Activated CD4-positive, alpha-beta T cell treated with anti-CD3 and anti-CD28 coated beads, Interleukin-2, Interleukin-4, amounts not matched to agents 100 ng/mL and 50 ng/mL, durations not matched to agents 16 hours and 8 hours (primary cell): ENCODE results near the gene TCF7L1.

Source experiments
- DNase-seq: peaks from one replicate; pipeline ENCODE4 v3.0.0-alpha.2; 2020; ENCODE audit warnings: low spot score

Gene TCF7L1

DNA sequence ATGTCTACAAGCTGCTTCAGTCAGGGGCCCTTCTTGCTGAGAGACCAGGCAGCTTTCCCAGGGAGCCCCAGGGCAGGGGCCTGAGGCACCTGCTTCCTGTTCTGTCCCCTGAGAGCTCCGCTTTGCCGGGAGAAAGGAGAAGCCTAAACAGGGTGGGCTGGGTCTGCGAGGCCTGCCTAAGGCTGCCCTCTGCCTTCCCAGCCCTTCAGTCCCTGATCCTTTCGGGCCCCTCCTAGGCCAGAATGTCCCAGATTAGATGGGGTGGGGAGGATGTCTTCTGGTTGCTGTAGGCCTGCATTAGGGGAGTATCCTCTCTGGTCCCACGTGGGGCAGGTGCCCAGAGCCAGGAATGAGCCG, 122.2 kb downstream of the TCF7L1 start:
- no peak for DNase-seq

DNA sequence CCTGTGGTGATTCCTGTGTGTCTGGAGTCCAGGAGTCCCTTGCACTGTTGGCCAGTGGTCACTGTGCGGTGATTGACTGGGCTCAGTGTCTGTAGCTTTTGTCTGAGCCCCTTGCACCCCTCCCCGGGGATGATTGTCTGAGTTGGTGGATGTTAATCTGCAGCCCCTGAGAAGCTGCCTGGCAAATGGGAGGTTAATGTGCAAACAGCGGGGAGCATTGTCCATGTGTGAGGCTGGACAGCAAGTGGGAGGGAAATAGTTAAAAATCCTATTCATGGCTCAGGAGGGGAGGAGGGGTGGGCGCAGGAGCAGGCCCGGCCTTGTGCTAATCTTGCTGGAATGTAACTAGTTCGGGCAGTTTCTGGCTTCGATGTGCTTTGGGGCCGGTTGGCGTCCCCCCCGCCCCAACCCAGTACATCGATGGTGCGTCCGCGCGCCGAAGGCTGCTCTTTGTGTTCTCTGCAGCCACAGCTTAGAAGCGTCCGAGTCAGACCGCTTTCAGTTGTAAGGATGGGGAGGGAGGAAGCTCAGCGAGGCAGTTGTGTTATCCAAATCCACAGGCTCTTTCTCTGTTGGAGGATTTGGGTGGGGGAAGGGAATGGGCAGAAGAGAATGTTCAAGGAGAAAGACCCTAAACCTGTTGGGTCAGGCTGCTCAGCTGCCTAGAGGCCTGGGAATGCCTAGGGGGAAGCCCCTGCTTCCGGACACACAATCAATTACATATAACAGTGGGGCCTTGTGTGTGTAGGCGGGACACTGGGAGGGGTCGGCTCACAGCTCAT, 122.8 kb downstream of the TCF7L1 start:
- DNase-seq, result no peak

DNA sequence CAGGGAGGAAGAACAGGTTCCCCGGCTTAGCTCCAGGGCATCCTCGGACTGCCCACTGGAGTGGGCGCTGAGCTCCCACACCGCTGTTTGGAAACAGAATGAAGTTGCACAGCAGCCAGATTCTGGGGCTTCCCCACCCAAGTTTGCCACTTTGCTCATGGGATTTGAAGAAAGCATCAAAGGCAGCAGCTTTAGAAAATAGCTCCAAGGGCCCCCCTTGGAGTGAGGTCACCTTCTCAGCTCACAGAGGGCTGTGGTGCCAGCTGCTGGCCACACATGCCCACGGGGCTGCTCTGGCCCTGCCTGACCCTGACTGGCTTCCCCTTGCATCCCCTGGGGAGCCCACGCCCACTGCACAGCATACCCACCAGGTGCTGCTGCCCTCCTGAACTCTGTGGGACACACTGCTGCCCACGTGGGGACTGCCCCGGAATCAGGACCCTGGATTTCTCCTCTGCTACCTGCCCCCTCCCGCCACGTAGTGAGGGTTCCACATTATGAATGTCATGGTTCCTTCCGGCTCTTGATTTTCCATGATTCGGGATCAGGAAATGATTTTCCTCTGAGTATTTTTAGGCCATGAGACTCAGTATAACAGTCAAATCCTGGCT, 124.3 kb downstream of the TCF7L1 start:
- DNase-seq, result no peak

DNA sequence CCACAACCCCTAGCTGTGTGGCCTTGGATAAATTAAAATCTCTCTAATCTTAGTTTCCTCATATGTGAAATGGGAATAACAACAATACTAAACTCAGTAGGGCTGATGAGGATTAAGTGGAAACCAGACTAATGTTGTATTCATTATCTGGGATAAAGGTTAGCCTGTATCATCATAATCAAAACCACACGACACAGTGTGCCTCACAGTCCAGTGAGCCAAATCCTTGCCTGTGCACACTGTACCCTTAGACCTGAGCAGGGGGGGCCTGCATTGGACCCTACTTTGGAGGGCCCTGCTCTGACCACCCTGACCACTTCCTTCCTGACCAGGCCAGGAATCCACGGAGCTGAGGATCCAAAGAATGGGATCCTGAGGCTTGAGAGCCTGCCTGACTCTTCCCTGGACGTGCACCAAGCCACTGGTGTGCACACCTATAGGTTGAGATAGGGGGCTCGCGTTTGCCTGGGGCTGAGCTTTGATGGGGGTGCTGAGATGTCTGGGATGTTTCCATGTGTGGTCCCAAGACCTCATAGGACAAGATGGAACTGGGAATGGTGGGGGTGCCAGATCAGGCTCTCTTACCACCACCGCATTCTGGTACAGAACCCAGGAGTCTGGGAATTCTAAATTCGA, 124.9 kb downstream of the TCF7L1 start:
- DNase-seq, result no peak

DNA sequence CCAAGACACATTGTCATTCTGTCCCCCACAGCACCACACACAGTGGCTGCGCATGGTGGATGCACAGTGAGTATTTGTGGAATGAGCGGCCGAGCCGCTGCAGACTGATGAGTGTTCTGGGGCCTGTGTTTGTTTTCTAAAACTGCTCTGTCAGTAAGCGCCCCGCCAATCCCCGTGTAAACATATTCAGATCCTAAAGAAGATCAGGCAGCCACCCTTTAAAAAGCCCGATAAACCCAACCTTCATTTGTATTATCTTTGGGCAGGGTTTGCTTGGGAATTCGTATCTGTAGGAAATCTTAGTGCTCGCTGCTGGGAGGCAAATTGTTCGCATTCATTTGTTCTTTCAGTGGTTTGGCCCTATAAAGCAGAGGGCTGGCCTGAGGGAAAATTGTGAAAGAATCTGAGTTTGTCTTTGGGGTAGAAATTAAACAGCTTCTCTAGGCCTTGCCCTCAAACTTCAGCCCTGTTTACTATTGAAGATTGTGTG, 126.0 kb downstream of the TCF7L1 start:
- DNase-seq, result no peak

DNA sequence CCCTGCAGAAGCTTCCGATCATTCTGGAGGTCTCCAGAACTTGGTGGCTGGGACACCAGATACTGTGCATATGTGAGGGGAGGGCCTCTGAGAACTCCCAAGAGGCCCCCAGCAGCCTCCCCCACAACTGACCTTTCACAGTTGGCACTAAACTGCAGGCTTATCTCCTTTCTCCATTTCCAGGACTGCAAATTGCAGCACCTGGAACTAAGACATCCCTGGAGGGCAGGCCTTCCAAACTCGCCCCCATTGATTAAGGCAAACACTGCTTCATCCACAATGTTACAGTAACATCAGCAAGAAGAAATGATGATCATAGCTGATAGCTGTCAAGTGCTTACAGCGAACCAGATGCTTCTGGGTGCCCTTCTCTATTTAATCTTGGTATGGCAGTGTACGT, 126.7 kb downstream of the TCF7L1 start:
- no peak for DNase-seq

DNA sequence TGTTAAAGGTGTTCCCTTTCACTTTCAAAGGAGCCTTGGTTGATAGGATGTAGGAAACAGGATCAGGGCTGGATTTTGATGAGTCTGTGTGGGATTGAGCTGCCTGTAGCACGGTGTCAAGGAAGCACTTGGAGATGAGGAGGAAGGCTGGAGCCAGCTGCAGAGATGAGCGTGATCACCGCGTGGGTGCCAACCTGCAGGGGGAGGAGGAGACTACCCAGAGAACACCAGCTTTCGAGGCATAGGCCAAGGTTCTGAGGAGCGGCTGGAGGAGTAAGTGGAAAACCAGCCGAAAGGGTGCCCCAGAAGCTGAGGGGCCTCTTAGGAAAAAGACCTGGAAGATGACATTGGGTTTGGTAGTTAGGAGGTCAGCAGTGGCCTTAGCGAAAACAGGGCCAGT, 130.4 kb downstream of the TCF7L1 start:
- DNase-seq, result no peak

DNA sequence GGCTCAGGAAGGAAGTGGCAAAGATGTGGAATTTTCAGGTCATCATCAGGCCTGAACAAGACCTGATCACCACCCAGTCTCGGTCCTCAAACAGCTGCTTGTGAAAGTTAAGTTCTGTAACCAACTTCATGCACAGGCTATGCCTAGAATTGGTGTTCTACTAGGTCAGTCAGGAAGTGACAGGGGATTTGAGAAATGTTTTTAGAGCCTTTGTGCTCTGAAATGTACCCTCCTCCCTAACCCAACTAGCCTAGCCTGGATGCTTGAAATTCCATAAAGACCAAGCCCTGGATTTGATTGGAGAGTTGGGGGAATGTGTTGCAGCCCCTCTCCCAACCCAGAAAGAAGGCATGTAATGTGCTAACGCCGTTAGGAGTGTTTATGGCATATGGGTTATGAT, 131.3 kb downstream of the TCF7L1 start:
- DNase-seq, result no peak

DNA sequence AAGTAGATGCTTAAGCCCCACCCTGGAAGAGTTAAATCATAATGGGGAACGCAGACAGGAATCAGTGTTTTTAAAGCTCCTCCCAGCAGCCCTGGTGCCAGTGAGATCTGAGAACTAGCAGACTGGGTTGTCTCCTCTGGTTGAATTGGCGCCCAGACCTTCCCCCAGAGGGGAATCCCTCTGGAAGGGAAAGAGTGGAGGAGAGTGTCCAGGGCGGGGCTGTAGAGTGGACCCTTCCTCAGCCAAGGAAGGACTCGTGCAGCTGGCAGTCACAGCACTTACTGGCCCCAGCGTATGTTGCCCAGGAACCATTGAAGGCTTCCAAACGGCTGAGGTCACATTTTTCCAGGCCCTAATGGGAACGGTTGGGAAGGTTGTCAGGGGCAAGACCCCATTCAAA, 132.1 kb downstream of the TCF7L1 start:
- DNase-seq, result no peak

DNA sequence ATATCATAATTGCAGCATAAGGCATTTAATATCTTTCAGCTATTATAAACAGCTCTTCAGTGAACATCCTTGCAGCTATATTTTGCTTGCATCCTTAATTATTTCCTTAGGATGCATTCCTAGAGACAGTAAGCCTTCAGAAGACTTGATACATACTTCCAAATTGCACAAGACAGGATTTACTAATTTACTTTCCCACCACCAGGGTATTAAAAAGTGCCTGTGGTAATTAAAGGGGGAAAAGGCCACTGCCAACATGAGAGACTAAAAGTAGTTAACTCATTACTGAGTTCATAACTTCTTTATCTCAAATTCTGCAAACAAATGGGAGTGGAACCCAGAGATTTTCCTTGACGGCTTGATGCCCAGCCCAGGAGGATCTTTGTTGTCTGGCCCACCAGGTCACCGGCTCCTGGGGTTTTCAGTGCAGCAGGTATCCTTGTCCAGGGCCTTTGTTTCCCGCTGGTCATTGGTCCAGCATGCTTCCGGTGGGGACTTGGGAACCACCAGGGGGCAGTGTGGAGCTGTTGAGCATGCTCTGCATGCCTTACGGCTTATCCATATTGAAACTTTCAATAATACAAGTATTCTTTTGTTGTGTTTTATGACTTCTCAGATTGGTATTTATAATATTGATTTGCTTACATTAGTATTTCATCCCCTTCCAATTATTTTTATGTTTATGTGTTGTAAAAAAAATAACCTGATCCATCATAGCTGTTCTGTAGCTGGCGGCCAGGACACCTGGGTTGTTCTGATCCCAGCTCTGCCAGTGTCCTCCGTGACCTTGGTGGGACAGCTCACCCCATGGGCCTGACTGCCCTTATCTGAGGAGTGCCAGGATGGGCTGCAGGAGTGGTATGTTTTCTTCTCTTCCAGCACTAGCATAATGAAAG, 133.2 kb downstream of the TCF7L1 start:
- peak; percentile 78 for DNase-seq

DNA sequence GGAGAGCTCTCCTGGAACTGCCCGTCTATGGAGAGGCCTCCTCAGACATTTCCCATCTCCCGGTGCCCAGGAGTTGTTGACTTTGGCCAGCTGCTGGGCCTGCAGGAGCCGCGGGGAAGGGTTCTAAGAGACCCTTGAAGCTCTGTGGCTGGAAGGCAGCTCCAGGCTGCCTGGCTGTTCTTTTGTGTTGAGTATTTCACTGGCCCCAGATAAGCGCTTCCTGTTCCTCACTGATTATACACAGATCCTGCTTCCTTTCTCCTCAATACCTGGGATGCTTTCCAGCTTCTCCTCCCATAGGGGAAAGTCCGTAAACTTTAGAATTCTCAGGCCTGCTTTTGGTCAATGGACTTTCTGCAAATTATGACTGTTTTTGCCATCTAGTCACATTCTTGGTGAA, 136.8 kb downstream of the TCF7L1 start:
- DNase-seq, result no peak

DNA sequence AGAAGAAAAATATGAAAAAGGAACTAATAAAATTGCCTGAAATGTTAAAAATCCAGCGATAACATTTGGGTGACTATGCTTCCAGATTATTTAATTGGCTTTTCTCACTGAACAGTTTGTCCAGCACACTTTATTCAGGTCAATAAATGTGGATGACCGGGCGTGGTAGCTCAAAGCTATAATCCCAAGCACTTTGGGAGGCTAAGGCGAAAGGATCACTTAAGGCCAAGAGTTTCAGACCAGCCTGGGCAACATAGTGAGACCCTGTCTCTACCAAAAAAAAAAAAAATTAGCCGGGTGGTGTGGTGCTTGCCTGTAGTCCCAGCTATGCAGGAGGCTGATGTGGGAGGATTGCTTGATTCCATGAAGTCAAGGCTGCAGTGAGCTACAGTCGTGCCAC, 139.2 kb downstream of the TCF7L1 start:
- DNase-seq, result no peak

DNA sequence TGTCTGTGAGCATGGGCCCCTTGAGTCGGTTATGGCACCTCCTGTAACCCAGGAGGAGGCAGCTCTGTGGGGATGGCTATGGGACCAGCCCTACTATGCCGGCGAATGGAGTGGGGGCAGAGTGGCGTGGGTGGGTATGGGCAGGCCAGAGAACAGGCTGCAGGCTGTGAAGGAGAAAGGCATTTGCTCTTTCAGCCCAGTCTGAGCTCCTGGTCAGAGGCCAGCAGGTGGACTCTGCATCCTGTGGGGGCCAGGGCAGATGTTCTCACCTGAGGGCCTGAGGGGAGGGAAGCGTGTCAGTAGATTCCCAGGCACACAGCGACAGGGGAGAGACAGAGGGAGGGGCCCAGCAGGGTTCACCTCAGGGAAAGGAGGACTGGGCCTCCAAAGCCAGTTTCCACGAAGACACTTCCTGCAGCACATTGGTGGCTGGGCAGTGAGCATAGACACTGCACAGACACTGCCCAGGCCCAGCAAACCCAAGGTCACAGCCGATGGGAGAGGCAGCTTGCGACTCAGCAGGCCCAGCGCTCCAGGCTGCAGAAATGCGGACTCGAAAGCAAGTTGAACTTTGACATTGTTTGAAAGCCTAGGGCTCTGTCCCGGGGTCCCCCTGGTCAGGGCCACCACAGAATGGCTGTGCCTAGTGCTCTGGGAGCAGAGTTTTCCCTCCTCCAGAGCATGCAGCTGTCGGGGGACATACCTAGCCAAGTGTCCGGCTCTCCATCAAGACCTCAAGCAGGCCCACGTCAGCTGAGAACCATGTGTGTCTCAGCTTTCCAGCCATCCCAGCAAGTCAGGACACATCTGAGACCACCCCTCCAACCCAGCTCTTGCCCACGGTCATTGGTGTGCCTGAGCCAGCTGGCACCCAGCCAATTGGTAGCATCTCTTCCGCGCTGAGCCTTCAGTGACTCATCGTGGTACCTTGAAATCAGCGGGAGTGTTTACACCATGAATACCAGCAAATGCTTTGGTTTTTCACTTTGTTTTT, 140.8 kb downstream of the TCF7L1 start:
- DNase-seq, result peak; percentile 14

DNA sequence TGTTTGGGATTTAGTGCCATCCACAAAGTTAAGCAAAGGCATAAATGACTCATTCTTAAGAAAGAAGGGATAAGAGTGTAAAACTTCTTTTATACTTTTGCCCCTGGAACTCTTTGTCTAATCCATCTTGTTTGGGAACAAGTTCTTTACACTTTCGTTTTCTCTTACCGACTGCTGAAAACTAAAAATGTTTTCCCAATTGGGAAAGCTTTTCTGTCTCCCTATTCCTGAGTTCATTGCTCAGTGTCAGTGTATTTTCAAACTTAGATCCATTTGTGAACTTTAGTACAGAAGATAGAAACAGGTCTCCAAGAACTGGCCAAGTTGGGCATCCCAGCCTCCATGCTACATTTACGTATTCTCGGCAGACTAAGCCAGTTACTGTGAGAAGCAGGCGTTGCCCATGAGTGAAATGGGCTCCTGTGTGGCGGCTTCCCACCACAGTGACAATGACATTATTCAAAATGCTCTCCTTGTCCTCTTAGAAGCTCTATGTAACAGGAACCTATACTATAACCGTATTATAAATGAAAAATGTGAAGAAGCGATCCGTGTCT, 142.9 kb downstream of the TCF7L1 start:
- no peak for DNase-seq

DNA sequence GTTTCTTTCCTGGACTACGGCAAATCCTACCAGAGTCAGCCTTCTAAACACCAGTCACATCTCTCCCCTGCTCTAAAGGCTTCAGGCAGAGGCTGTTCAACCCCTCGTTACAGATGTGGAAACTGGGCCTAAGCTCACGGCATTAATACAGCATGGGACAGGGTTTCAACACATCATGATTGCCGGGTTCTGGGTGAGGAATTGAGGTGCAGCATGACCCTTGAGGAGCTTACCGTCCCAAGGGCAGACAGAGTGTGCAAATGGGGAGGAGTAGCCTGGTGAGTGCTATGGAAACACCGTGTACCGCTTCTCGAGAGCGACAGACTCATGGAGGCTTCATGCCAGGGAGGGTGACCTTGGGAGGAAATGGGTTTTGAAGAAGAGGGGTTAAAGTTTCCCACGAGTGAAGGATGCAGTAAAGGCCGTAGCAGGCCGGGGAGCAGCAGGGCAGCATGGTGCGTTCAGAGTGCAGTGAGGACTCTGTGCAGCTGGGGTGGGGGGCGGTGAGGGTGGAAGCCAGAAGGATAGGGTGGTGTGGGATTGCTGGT, 143.5 kb downstream of the TCF7L1 start:
- no peak for DNase-seq

DNA sequence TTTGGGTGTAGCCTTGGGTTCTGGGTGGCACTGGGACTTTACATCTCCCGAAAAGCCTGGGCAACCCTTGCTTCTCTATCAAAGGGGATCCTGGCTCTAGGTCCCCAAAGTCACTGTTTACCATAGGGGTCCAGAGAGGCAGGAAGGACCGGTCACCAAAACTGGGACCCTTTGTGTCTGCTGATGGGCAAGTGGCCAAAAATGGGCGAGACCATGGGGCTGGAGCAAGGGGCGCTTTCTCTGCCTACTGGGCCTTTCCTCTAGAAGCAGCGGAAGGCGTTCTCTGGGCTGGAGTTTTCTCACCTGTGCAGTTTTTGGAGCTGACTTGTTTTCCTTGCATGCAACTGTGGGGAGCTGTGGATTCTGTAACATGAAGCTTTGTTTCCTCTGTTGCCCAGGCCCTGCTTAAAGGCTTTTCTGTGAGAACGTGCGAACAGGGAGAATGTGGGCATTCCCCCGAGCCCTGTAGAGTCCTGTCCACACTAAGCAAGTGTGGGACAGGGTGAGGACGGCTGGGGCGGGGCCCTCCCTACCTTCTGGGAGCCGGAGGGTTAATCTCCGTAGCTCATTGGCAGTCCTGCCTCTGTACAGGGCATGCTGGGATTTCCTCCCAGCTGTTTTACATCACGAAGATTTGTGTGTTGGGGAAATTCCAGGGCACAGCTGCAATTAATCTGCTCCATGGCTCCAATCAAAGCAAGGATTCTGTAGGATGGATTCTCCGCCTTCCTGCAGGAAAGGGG, 144.4 kb downstream of the TCF7L1 start:
- DNase-seq, result no peak

DNA sequence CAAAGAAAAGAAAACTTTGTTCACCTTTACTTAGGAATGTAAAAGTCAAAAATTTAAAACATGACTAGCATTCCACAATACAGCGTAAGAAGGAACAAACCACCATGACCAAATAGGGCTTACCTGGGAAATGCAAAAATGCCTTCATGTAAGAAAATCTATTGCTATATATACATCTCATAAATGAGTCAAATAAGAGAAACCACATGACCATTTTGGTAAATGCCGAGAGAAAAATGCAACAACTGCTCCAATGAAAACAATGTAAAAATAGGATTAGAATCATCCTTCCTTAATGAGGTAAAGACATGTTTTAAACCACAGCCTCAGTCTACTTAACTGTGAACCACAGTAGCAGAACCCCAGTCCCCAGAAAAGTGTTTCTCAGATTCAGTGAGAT, 145.2 kb downstream of the TCF7L1 start:
- no peak for DNase-seq

DNA sequence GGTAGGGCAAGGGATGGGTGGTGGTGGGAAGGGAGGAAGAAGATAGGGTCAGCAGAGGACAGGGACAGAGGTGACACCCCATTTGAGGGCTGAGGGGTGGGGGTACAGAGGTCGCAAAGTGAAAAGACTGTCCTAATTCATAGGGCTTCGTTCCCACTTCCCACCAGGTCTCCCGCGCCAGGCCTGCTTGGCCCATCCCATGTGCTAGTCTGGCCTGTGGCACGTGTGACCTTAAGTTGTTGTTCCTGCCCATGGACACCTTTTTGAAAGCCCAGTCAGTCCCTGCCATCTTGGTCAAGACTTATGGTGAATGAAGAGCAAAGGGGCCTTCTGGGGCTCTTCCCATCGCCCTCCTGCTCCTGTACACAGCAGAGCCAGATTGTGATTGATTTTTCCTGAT, 148.4 kb downstream of the TCF7L1 start:
- no peak for DNase-seq

DNA sequence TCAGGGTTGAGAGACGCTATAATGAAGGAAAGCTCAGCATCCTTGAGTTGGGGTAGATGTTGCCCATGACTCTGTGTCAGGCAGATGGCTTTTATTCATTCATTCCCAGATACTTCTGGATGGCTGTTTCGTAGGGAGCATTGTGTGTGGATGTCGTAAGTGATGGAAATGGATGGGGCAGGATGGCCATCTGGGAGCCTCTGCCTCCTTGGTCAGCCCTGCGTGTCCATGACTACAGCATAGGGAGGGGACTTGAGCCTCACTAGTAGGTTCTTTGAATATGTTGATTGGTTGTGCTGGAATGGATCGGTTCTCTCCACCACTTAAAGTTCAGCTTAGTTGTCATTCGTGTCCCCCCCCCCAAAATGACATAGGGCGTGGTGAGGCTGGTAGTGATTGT, 149.7 kb downstream of the TCF7L1 start:
- DNase-seq, result no peak

DNA sequence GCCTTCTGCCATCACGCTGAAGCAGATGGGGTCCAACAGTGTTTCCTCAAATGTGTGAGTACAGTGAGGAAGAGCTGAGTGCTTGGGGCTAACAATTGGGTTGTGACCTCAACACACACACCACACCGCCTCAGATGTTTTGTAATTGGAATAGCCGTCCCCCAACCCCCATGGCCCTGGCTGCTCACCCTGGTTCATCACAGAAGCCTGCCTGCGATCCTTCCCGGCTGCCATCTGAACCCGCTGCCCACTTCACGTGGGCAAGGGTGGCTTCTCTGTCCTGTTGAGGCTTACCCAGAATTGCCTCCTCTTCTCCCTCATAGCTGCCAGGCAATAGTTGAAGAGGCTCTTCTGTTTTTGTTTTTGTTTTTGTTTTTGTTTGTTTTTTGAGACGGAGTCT, 150.4 kb downstream of the TCF7L1 start:
- DNase-seq, result no peak
